GM21360 (cell line): ENCODE results near the gene DHRS3.

Source experiments
- ATAC-seq: cut with Tn5 transposase; IDR thresholded peaks from one replicate; pipeline ENCODE4 v1.9.1; 2021; ENCODE audit warnings: mild to moderate bottlenecking, moderate library complexity; ENCODE audit not compliant: unreplicated experiment

DHRS3 gene

GRCh38 chr1:12617511-12617900 lies 504 bp downstream of the DHRS3 start:
- no peak for ATAC-seq

GRCh38 chr1:12616709-12617373 lies 1.2 kb downstream of the DHRS3 start:
- ATAC-seq = no peak

GRCh38 chr1:12615865-12616708 lies 1.9 kb downstream of the DHRS3 start:
- ATAC-seq = no peak

DNA sequence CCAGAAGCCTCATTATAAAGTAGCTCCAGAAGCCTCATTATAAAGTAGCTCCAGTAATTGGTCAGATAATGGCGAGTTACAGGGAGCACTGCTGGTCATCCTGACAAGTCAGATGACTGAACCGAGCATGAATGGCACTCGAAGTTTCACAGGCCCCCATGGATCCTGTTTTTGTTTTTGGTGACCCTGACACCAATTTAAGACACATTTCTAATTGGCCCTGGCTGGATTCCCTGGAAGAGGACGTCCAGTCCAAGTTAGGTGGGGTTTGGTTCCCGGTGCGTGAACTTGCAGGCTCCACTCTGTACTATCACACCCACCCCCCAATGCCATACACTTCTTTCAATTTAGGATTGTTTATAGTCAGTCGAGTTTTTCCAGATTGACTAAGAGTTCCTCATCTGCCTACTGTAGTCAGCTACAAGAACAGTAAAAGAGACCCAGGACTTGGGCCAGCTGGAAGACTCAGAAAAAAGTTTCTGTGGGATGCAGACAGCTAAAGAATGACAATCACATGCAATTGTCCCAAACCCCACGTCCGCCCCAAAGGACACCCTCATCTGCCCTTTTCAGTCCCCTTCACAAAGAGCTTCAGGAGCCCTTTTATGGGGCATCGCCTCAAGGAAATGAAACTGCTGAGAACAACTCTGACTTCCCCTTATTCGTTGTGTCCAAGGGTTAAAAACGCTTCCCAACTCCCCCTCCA lies 2.7 kb downstream of the DHRS3 start:
- no peak for ATAC-seq

DNA sequence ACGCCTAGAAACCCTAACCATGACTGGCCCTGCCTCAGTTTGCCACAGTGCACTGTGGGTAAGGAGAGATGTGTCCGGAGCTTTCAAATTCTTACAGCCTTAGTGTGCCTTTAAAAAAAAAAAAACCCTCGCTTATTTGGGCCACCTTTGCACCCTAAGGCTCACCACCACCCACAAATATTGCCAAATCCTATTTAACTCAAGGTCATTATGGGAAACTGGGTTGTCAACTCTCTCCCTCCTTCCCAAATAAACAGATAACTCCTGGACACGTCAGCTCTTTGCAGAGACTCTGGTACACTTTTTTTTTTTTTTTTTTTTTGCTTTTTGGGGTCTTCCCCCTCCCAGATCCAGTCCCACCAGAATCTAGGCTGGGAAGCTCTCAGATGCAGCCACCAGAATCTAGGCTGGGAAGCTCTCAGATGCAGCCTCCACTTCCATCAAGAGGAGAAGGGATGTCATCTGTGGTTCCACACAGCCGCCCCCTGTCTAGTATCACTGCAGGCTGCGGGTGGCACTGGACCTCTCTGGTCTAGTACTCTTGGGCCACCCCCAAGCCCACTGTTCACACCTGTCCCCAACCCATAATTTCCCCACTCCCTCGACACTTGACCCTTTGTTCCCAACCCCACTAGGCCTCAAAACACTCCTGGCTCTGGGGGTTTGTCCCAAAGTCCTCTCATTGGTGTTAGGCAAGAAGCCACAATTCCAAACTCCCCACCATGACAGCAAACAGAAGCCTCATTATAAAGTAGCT lies 3.4 kb downstream of the DHRS3 start:
- no peak for ATAC-seq

DNA sequence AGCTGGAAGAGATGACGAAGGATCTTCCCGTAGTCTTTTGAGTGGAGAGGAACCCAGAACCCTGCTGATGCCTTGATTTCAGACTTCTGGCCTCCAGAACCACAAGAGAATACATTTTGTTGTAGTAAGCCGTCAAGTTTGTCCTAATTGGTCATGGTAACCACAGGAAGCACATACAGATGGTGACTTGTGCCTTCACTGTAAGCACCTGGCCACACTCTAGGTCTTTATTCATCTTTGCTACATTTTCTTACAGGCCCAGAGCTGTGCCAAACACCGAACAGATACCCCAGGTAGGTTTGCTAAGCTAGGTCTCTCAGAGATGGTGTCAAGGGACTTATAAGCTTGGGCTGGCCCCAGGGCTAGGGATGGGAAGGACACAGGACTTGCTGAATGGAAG lies 4.8 kb downstream of the DHRS3 start:
- ATAC-seq = no peak

DNA sequence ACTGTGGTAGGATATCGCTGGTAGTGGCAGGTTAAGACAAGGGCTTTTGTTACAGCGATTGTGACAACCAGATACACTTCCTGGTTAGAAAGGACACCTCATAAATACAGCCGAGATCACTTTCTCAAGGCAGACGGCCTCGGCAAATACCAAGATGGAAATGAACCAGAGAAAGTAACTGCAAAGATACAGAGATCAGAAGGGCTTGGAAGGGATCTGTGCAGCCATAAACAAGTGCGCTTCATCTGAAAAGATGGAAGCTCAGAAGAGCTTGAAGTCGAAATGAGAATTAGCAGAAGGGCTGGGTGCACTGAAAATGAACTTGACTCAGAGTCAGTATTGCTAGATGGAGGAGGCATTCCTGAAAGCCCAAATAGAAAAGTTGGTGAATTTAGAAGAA lies 7.1 kb downstream of the DHRS3 start:
- no peak for ATAC-seq

DNA sequence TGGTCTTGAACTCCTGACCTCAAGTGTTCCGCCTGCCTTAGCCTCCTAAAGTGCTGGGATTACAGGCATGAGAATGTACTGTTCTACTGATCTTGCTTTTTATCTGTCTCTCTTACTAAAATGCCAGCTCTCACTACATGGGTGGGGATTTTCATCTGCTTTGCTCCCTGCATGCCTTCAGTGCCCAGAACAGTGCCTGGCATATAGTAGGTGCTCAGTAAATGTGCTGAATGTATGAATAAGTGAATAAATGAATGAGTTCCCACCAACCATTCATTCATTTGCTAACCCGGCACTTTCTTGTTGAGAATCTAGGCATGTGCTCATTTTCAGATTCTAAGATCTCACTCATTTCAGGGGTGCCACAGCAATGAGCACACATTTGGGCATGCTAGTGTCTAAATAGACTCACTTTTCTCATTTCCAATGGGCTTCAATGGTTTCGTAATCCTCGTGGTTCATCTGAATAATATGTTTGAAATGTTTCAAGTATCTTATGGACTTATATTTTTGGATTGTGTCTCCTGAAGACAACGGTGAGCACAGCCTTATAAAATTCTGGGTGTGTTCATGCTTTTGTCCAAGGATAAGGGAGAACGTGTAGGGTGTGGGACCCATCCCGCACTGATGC lies 7.6 kb downstream of the DHRS3 start:
- ATAC-seq = no peak

DNA sequence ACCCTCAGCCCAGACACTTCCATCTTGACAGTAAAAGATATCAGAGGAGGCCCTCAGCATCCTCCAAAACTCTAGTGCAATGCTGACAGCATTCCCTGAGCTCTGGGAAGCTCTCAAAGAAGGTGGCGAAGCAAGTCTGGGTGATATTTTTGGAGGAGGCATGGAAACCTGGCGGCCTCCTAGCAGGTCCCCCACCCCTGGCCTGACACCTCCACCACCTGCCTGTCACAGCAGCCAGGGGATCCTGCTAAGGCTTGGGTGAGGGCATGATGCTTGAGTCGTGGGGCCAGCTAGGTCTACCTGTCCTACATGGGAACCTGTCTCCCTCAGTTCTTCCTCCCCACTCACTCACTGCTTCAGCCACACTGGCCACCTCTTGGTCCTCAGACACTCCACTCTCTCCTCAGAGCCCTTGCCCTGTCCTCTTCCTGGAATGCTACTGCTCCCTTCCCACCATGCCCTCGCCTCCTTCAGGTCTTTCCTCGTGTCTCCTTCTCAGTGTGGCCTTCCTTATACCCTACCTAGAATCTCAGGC lies 8.5 kb downstream of the DHRS3 start:
- no peak for ATAC-seq

DNA sequence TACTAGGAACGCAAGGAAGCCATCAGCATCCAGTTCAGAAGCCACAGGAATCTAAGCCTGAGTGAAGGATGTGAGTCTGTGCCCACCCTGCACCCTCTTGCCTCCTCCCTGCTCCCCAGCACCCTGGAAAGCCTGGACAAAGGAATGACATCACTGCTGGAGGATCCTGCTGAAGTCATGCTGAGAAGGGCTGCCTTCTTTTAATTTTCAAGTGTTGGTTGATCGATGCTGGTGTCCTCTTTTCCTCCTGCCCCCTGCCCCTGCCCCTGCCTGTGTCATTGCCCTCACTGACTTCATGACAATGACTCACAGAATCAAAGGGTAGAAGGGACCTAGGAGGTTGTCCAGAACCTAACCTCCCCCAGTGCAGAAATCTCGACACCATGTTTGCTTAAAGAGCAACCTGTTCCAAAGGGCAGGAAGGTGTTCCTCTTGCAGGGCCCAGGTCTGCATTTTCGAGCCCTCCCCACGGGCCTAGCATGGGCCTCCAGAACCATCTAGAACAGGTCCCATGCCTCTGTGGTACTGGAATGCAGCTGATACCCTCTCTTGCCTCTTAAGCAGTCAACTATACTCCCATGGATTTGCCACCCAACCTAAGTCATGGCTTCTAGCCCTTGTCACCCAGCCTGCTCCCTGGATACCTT lies 9.6 kb downstream of the DHRS3 start:
- no peak for ATAC-seq

- ATAC-seq = no peak
Measured at GRCh38 chr1:12607263-12607662, 10.7 kb downstream of the DHRS3 start.

- no peak for ATAC-seq
Measured at GRCh38 chr1:12604986-12605385, 13.0 kb downstream of the DHRS3 start.

DNA sequence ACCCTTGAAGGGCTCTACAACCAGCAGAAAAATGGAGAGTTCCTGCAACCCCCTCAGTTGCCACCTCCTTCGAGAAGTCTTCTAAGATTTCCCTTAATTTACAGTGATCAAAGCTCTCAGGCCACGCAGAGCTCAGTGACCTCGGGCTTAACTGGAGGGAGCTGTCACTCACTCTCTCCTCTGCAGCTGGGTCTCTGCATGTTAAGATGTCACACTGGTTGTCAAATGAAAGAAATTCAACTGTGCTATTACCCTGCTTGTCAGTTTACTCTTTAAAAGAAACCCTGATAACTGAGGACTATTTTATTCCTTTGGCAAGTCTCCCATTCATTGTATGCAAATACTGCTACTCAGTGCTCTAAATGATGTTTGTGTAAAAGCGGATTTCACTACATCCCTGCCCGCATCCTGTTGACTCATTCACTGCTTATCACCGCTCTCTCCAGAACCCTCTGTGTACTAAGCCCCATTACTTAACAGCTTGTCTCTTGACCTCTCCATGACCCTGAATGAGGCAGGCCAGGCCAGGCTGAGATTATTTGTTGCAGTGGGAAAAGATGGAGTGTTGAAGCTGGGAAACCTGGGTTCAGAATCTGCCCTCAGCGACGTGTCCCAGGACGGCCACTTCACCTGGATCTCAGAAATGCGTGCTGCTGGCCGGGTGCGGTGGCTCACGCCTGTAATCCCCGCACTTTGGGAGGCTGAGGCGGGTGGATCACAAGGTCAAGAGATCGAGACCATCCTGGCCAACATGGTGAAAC lies 13.7 kb downstream of the DHRS3 start:
- no peak for ATAC-seq

DNA sequence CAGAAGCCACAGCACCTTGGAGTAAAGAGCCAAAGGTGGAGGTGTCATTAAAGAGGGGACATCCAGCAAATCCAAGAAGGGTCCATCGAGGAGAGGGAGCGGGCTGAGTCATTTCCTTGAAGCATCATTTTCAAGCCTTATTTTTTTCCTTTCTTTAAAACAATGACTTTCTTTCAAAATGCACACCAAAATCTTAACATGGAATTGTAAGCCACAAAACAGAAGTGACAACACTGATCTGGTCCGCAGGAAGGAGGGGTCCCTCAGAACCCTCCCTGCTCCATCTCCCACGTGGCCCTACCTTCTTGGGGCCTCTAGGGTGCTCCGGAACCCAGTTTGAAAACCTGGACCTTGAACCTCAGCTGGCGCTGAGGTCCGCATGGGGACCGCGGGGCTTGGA lies 14.8 kb downstream of the DHRS3 start:
- no peak for ATAC-seq

DNA sequence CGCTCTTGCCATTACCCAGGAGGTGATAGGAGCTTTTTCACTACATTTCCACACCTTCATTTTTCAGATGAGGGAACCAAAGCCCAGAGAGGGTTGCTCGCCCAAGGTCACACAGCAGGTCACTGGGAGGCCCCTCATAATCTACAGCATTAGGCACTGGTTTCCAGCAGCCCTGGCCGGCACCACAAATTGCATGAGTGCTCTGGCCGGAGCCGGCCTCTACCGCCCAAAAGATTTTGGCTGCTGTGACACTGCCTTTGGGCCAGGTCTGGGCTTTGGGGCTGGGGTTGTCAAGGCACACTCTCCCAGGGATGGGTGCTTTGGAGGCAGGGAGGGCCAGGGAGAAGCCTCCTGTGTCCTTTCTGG lies 15.4 kb downstream of the DHRS3 start:
- ATAC-seq = no peak

DNA sequence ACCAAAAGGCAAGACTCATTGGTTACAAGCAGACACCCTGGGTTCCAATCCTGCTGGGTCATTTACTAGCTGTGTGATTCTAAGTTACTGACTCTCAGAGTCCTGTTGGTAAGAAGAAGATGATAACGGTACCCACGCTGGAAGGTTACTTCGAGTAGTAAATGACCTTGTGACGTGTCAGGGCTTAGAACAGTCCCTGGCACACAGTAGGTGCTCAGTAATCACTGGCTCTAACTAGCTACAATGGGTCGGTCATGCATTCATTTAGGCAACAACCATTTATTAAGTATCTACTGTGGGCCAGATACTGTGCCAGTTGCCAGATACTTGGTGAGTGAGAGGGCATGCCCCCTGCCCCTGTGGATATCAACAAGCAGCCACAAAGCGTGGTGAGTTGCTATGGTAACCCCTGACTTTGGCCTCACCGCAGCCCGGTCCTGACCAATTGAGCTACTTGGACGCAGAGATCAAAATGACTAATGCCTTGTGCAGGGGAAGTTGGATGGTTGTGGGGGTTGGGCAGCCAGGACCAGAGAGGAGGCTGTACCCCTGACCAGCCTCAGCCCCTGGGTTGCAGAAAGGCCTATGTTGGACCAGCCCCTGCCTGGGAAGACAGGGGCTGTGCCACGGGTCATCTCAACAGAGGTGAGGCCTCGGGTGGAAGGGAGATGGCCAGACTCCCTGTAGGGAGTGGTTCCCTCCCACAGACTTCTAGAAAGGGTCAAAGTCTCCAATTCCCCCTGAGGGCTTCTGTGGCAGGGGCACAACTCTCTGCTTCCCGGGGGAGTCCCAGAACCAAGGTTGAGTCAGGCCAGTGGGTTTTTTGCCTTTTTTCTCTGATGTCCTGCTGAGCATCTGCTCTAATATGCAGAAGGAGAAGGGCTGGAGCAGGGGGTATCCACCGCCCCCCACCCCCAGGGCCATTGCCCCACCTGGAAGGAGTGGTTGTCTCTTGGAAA lies 16.0 kb downstream of the DHRS3 start:
- ATAC-seq = no peak

- ATAC-seq = no peak
Measured at GRCh38 chr1:12600880-12601633, 17.0 kb downstream of the DHRS3 start.
